ENCODE data around the gene ITCH. TPM values are rescaled to one million over a fixed set of nuclear protein-coding genes. Genes with fewer than 3 reads are reported as not detected.

ITCH gene
- total and polyA plus RNA-seq, 9 of the 15 experiments (the other 6 are each of a cell fraction or from before 2014, with no cell fraction given): 7.5 to 53.0 (median 22.9) TPM

DNA sequence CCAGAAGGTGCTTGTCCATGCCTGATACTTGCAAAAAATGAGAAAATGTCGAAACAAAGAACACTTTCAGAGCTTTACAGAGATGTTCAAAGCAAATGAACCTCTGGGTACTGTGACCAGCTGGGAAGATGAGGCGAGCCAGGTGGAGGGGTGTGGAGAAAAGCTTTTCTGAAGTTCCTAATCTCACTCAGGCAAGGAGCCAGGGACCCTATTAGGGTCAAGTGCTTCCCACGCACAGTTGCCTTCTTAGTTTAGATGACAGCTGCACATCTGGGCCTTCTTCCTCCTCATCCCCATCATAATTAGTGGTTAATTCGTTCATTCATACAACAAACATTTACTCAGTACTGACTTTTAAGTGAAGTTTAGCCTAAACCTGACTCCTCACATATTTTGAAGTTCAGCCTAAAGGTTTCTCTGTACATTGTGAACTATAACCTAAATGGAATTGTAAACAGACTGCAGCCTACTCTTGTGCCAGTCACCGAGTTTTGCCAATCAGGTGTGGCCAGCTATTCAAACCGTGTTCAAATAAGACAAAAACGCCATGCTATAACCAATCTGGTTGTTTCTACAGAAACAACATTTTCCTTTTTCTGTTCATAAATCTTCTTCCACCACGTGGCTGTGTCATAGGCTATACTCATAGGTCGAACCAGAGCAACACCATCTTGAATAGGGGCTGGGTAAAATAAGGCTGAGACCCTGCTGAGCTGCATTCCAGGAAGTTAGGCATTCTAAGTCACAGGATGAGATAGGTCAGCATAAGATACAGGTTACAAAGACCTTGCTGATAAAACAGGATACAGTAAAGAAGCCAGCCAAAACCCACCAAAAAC lies 40.6 kb upstream of the ITCH start (continued):
- TF ChIP-seq CBFA2T3 (IDR thresholded peaks at IDR 0.05) (peak; percentile 75), TCFL5 (CRISPR knock-in tag; conservative IDR thresholded peaks at IDR 0.05) (peak; percentile 65; the same call in 1 of the 2 replicates), ZNF347 (CRISPR knock-in tag; IDR thresholded peaks at IDR 0.05; ENCODE audit: low read depth) (no peak), HCFC1 (IDR thresholded peaks at IDR 0.05; ENCODE audit: low read depth, low read length) (no peak), ZNF239 (CRISPR knock-in tag; IDR thresholded peaks at IDR 0.05) (peak; percentile 78), NFXL1 (CRISPR knock-in tag; IDR thresholded peaks at IDR 0.05) (peak; percentile 81; the same call in 1 of the 2 replicates), SRSF9 (IDR thresholded peaks at IDR 0.05; ENCODE audit: borderline replicate concordance, low read depth, low read length) (no peak), HNRNPL (IDR thresholded peaks at IDR 0.05; ENCODE audit: low read depth, low read length) (no peak), ZNF311 (CRISPR knock-in tag; IDR thresholded peaks at IDR 0.05) (peak; percentile 95), ZKSCAN8 (CRISPR knock-in tag; IDR thresholded peaks at IDR 0.05) (peak; percentile 73), TARDBP (IDR thresholded peaks at IDR 0.05) (no peak), ZBTB17 (CRISPR knock-in tag; IDR thresholded peaks at IDR 0.05) (0 out of 2 replicates have a peak, but pooled peaks have one; percentile 48), SUPT5H (IDR thresholded peaks at IDR 0.05) (no peak), ZNF668 (CRISPR knock-in tag; IDR thresholded peaks at IDR 0.05) (peak; percentile 89; the same call in 1 of the 2 replicates), ZNF561 (CRISPR knock-in tag; conservative IDR thresholded peaks at IDR 0.05) (0 out of 2 replicates have a peak, but pooled peaks have one; percentile 31)
- TF ChIP-seq, protein P1, sequence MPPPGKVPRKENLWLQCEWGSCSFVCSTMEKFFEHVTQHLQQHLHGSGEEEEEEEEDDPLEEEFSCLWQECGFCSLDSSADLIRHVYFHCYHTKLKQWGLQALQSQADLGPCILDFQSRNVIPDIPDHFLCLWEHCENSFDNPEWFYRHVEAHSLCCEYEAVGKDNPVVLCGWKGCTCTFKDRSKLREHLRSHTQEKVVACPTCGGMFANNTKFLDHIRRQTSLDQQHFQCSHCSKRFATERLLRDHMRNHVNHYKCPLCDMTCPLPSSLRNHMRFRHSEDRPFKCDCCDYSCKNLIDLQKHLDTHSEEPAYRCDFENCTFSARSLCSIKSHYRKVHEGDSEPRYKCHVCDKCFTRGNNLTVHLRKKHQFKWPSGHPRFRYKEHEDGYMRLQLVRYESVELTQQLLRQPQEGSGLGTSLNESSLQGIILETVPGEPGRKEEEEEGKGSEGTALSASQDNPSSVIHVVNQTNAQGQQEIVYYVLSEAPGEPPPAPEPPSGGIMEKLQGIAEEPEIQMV (tag; conservative IDR thresholded peaks at IDR 0.05; ENCODE audit: low read depth): peak; percentile 62; the same call in 1 of the 2 replicates
- TF ChIP-seq, protein P2, sequence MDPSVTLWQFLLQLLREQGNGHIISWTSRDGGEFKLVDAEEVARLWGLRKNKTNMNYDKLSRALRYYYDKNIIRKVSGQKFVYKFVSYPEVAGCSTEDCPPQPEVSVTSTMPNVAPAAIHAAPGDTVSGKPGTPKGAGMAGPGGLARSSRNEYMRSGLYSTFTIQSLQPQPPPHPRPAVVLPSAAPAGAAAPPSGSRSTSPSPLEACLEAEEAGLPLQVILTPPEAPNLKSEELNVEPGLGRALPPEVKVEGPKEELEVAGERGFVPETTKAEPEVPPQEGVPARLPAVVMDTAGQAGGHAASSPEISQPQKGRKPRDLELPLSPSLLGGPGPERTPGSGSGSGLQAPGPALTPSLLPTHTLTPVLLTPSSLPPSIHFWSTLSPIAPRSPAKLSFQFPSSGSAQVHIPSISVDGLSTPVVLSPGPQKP (CRISPR knock-in tag; IDR thresholded peaks at IDR 0.05): no peak
- TF ChIP-seq, protein P3, sequence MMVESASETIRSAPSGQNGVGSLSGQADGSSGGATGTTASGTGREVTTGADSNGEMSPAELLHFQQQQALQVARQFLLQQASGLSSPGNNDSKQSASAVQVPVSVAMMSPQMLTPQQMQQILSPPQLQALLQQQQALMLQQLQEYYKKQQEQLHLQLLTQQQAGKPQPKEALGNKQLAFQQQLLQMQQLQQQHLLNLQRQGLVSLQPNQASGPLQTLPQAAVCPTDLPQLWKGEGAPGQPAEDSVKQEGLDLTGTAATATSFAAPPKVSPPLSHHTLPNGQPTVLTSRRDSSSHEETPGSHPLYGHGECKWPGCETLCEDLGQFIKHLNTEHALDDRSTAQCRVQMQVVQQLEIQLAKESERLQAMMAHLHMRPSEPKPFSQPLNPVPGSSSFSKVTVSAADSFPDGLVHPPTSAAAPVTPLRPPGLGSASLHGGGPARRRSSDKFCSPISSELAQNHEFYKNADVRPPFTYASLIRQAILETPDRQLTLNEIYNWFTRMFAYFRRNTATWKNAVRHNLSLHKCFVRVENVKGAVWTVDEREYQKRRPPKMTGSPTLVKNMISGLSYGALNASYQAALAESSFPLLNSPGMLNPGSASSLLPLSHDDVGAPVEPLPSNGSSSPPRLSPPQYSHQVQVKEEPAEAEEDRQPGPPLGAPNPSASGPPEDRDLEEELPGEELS (CRISPR knock-in tag; IDR thresholded peaks at IDR 0.05; ENCODE audit: borderline replicate concordance): no peak
- TF ChIP-seq, protein P4, sequence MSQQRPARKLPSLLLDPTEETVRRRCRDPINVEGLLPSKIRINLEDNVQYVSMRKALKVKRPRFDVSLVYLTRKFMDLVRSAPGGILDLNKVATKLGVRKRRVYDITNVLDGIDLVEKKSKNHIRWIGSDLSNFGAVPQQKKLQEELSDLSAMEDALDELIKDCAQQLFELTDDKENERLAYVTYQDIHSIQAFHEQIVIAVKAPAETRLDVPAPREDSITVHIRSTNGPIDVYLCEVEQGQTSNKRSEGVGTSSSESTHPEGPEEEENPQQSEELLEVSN (IDR thresholded peaks at IDR 0.05; ENCODE audit: borderline replicate concordance in 1 of 2, extremely low read depth in 1 of 2, insufficient read depth in 1 of 2, insufficient read length in 1 of 2, low read depth in 1 of 2, low read length in 1 of 2, poor library complexity in 1 of 2, severe bottlenecking in 1 of 2): no peak
- TF ChIP-seq, protein P5, sequence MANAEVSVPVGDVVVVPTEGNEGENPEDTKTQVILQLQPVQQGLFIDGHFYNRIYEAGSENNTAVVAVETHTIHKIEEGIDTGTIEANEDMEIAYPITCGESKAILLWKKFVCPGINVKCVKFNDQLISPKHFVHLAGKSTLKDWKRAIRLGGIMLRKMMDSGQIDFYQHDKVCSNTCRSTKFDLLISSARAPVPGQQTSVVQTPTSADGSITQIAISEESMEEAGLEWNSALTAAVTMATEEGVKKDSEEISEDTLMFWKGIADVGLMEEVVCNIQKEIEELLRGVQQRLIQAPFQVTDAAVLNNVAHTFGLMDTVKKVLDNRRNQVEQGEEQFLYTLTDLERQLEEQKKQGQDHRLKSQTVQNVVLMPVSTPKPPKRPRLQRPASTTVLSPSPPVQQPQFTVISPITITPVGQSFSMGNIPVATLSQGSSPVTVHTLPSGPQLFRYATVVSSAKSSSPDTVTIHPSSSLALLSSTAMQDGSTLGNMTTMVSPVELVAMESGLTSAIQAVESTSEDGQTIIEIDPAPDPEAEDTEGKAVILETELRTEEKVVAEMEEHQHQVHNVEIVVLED (CRISPR knock-in tag; IDR thresholded peaks at IDR 0.05): 0 out of 2 replicates have a peak, but pooled peaks have one; percentile 31
